Common myeloid progenitor, CD34-positive (primary cell): ENCODE results near the gene CCSER1.

ENCODE experiments used
- CTCF ChIA-PET: fragments of 350-600 bp; sonication (Branson Sonifier 250); formaldehyde crosslinking; loops from one replicate; lab custom pipeline; 2021; ENCODE audit warnings: antibody characterized with exemption; lab: Charles Lee
- POLR2A ChIA-PET: fragments of 350-600 bp; sonication (Branson Sonifier 250); formaldehyde crosslinking; loops from one replicate; lab custom pipeline; 2021; ENCODE audit warnings: antibody characterized with exemption; lab: Charles Lee
- DNase-seq, 3 donors: peaks; one replicate each; pipeline versions ENCODE4 v3.0.0 to v3.0.0-alpha.2; 2013
- H3K27ac ChIP-seq, 2 experiments: 1 replicate in 1 of 2; 2 replicates in 1 of 2; pipeline ENCODE4 v1.7.0; 2013; ENCODE audit warnings: inconsistent platforms in 2 of 2, low read length in 2 of 2, mild to moderate bottlenecking in 2 of 2, low read depth in 1 of 2, moderate library complexity in 1 of 2; ENCODE audit not compliant: severe bottlenecking in 2 of 2, insufficient read depth in 1 of 2, poor library complexity in 1 of 2
- H3K27me3 ChIP-seq, 5 experiments: replicated peaks in 2 of 5; 1 replicate in 3 of 5; 2 replicates in 2 of 5; pipeline versions ENCODE4 v1.6.1 to v1.7.0; 2013; ENCODE audit warnings: low read length in 4 of 5, mild to moderate bottlenecking in 2 of 5, moderate library complexity in 2 of 5, inconsistent platforms in 1 of 5; ENCODE audit not compliant: insufficient read depth in 5 of 5, control insufficient read depth in 4 of 5
- H3K36me3 ChIP-seq, 4 experiments: 1 replicate in 2 of 4; 2 replicates in 2 of 4; pipeline versions ENCODE4 v1.6.1 to v1.7.0; 2013; ENCODE audit warnings: low read length in 3 of 4, control low read depth in 1 of 4, mild to moderate bottlenecking in 1 of 4; ENCODE audit not compliant: control insufficient read depth in 4 of 4, insufficient read depth in 4 of 4
- H3K4me1 ChIP-seq, 4 experiments: 1 replicate in 3 of 4; 2 replicates in 1 of 4; pipeline versions ENCODE4 v1.6.1 to v1.7.1; 2013; ENCODE audit warnings: low read length in 3 of 4, mild to moderate bottlenecking in 3 of 4, control low read depth in 1 of 4, inconsistent platforms in 1 of 4, moderate library complexity in 1 of 4; ENCODE audit not compliant: control insufficient read depth in 4 of 4, insufficient read depth in 4 of 4; ENCODE audit errors: control extremely low read depth in 1 of 4
- H3K4me3 ChIP-seq, 7 experiments: 1 replicate in 4 of 7; 2 replicates in 3 of 7; pipeline versions ENCODE4 v1.5.1 to v1.7.0; 2013; ENCODE audit warnings: mild to moderate bottlenecking in 7 of 7, low read length in 6 of 7, moderate library complexity in 6 of 7, inconsistent platforms in 2 of 7, low read depth in 2 of 7, control low read depth in 1 of 7; ENCODE audit not compliant: insufficient read depth in 4 of 7, control insufficient read depth in 1 of 7; ENCODE audit errors: extremely low read depth in 1 of 7
- H3K9me3 ChIP-seq, 5 experiments: 1 replicate in 4 of 5; 2 replicates in 1 of 5; pipeline versions ENCODE4 v1.6.1 to v1.7.1; 2013; ENCODE audit warnings: low read length in 4 of 5, mild to moderate bottlenecking in 2 of 5, inconsistent platforms in 1 of 5, low read depth in 1 of 5, moderate library complexity in 1 of 5; ENCODE audit not compliant: control insufficient read depth in 4 of 5, insufficient read depth in 2 of 5; ENCODE audit errors: control extremely low read depth in 1 of 5
- WGBS: methylation state at CpG from one replicate; pipeline ENCODE4 v1.1.5; 2013; ENCODE audit not compliant: insufficient coverage; 5-methylcytosine and 5-hydroxymethylcytosine counted together

The CCSER1 gene

GRCh38 chr4:91058345-91058744, 931.2 kb downstream of the CCSER1 start:
- DNase-seq, result no peak
- H3K4me1 ChIP-seq, result no peaks in the 10 kb centered on the region
- H3K9me3 ChIP-seq, result peaks cover 0 to 4% (median 0%) of the 10 kb centered on the region in 5 experiments
- no peak overlapping the region for H3K27ac ChIP-seq
- ChIA-PET POLR2A (no interaction called here), CTCF (no interaction called here)
- H3K27me3 ChIP-seq, result no peaks in the 10 kb centered on the region
- no peak overlapping the region for H3K4me3 ChIP-seq
- H3K36me3 ChIP-seq, result no peaks in the 10 kb centered on the region

GRCh38 chr4:91064157-91064853, 937.1 kb downstream of the CCSER1 start:
- H3K36me3 ChIP-seq, result no peaks in the 10 kb centered on the region
- H3K4me3 ChIP-seq, result no peak overlapping the region
- peak; percentile 46 to 81 (median 79) for DNase-seq
- WGBS, result 85% methylated on average over 1 of the region's 2 CpGs
- H3K4me1 ChIP-seq, result peaks cover 3 to 9% (median 4%) of the 10 kb centered on the region in 4 experiments
- ChIA-PET CTCF (no interaction called here), POLR2A (no interaction called here)
- no peak overlapping the region for H3K27ac ChIP-seq
- H3K9me3 ChIP-seq, result no peaks in the 10 kb centered on the region
- H3K27me3 ChIP-seq, result no peaks in the 10 kb centered on the region

DNA sequence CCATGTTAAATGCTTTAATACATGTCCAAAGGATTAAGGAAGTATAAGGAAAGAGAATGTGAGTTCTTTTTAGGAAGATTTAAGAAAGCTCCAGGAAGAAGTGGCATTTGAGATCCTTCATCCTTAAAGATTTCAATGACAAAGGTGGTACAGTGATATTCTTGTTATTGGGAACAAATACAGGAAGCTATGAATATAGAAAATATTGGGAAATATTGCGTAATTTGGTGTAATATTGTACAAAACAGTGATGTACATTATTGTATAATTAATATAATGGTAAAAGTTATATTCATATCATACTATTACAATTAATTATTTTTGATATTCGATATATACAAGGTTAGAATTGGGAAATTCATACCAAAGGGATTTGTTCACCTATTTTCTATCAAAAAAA, 937.9 kb downstream of the CCSER1 start:
- Histone ChIP-seq H3K9me3 (no peaks in the 10 kb centered on the region), H3K4me1 (peaks cover 3 to 9% (median 4%) of the 10 kb centered on the region in 4 experiments), H3K36me3 (no peaks in the 10 kb centered on the region), H3K27ac (no peak overlapping the region), H3K4me3 (no peak overlapping the region), H3K27me3 (no peaks in the 10 kb centered on the region)
- ChIA-PET CTCF (interaction anchor here (0.9 kb wide), 1 partner anchor 12 kb away, joined by 3 read pairs; no protein-coding TSS in a partner anchor), POLR2A (no interaction called here)
- no CpG with 5 or more reads among the region's 2 CpGs for WGBS
- DNase-seq, result no peak

GRCh38 chr4:91070736-91071135, 943.5 kb downstream of the CCSER1 start:
- H3K36me3 ChIP-seq, result no peaks in the 10 kb centered on the region
- DNase-seq, result no peak
- ChIA-PET POLR2A (no interaction called here), CTCF (no interaction called here)
- no peaks in the 10 kb centered on the region for H3K9me3 ChIP-seq
- no peaks in the 10 kb centered on the region for H3K27me3 ChIP-seq
- no peak overlapping the region for H3K4me3 ChIP-seq
- H3K27ac ChIP-seq, result no peak overlapping the region
- H3K4me1 ChIP-seq, result no peaks in the 10 kb centered on the region
- no CpG with 5 or more reads among the region's 3 CpGs for WGBS

DNA sequence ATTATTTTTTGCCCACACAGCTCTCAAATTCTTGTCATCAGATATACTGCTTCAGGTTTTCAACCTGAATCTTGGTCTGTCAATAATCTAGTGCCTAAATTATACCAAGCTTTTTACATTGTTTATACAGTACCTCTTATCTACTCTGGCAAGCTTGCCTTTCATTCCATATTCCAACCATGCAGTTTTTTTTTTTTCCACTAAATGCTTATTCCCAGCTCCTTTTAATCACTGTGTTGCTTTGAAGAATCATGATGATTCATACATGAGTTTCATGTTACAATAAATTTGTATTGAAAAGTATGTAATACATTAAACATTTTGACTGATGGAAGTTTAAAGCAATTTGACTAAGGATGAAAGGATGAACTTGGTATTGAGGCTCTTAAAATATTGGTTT, 949.0 kb downstream of the CCSER1 start:
- H3K4me1 ChIP-seq, result no peaks in the 10 kb centered on the region
- H3K9me3 ChIP-seq, result peaks cover 0 to 12% (median 3%) of the 10 kb centered on the region in 5 experiments
- ChIA-PET CTCF (interaction anchor here (0.7 kb wide), 1 partner anchor 9 kb away, joined by 3 read pairs; no protein-coding TSS in a partner anchor), POLR2A (no interaction called here)
- H3K27ac ChIP-seq, result no peak overlapping the region
- no peaks in the 10 kb centered on the region for H3K36me3 ChIP-seq
- no peak overlapping the region for H3K4me3 ChIP-seq
- DNase-seq, result no peak
- no peaks in the 10 kb centered on the region for H3K27me3 ChIP-seq

DNA sequence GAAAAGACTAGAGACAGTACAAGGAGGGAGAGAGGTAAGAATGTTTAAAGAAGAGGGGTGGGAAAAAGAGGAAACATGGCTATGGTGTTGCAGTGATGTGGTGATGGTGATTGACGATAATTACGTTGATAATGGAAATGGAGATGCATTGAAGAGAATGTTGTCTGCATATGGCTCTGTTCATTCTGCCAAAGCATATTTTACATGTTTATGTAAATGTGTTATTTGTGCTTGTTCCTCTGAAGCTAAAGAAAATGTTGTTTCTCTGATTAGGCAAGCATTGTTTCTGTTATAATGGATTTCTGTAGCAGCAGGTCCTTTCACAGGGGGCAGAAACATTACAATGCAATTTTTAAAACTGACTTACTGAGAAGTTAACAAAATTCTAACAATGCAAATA, 958.8 kb downstream of the CCSER1 start:
- CTCF ChIA-PET, result interaction anchor here (0.6 kb wide), 1 partner anchor 13 kb away, joined by 3 read pairs; no protein-coding TSS in a partner anchor
- 100% methylated on average over 2 of the region's 2 CpGs for WGBS
- DNase-seq, result no peak

DNA sequence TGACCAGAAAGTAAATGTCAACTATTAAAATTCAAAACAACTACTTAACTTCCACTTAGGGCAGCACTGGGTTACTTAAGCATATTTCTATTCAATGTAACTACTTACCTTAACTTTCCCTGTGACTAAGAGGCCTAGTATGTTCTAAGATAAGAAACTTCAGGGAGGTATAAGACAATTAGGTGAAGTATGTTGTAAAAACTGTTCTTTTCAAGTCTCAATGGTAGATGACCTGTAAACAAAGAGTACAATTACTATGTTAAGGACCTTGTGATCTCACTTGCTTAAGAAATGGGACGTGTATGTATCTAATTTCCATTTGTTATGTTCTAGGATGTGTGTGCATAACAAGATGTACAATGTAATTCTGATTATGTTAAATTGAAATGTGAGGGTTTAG, 960.5 kb downstream of the CCSER1 start:
- no peak for DNase-seq
- Histone ChIP-seq H3K4me3 (no peak overlapping the region), H3K36me3 (no peaks in the 10 kb centered on the region), H3K27ac (no peak overlapping the region), H3K9me3 (no peaks in the 10 kb centered on the region), H3K27me3 (no peaks in the 10 kb centered on the region), H3K4me1 (no peaks in the 10 kb centered on the region)
- WGBS, result no CpG with 5 or more reads among the region's 1 CpG
- ChIA-PET POLR2A (no interaction called here), CTCF (no interaction called here)

More for the DNA sequence above, 958.8 kb downstream of the CCSER1 start:
- Histone ChIP-seq H3K4me3 (no peak overlapping the region), H3K9me3 (no peaks in the 10 kb centered on the region), H3K27me3 (no peaks in the 10 kb centered on the region), H3K27ac (no peak overlapping the region), H3K4me1 (no peaks in the 10 kb centered on the region), H3K36me3 (no peaks in the 10 kb centered on the region)
- POLR2A ChIA-PET, result no interaction called here
